Hepatocyte (in vitro differentiated cells): ENCODE measurements around the gene FYTTD1. TPM values are rescaled to one million over a fixed set of nuclear protein-coding genes. Genes with fewer than 3 reads are reported as not detected.

Experiments used
- DNase-seq: peaks from one replicate; pipeline ENCODE4 v3.0.0-alpha.2; 2016; ENCODE audit warnings: low spot score
- H2AFZ ChIP-seq: fragments of 200-600 bp; sonication (generic); 2 replicates; pipeline ENCODE4 v1.6.0; 2016; ENCODE audit warnings: antibody characterized with exemption, mild to moderate bottlenecking
- H3K27ac ChIP-seq: fragments of 200-600 bp; sonication (generic); 2 replicates; pipeline ENCODE4 v1.5.1; 2016; ENCODE audit warnings: mild to moderate bottlenecking
- H3K27me3 ChIP-seq: fragments of 200-600 bp; sonication (generic); 2 replicates; pipeline ENCODE4 v1.6.1; 2016
- H3K36me3 ChIP-seq: fragments of 200-600 bp; sonication (generic); replicated peaks from 2 replicates; pipeline ENCODE4 v1.5.1; 2016; ENCODE audit warnings: low read depth; ENCODE audit not compliant: insufficient read depth
- H3K4me1 ChIP-seq: fragments of 200-600 bp; sonication (generic); 2 replicates; pipeline ENCODE4 v1.5.1; 2016; ENCODE audit warnings: mild to moderate bottlenecking, moderate library complexity; ENCODE audit not compliant: insufficient read depth
- H3K4me2 ChIP-seq: fragments of 200-600 bp; sonication (generic); 2 replicates; pipeline ENCODE4 v1.6.0; 2016
- H3K4me3 ChIP-seq: fragments of 200-600 bp; sonication (generic); 2 replicates; pipeline ENCODE4 v1.5.1; 2016; ENCODE audit warnings: mild to moderate bottlenecking
- H3K79me2 ChIP-seq: fragments of 200-600 bp; sonication (generic); 2 replicates; pipeline ENCODE4 v1.6.0; 2017; ENCODE audit warnings: mild to moderate bottlenecking
- H3K9me2 ChIP-seq: fragments of 200-600 bp; sonication (generic); replicated peaks from 2 replicates; pipeline ENCODE4 v1.6.0; 2017; ENCODE audit warnings: mild to moderate bottlenecking; ENCODE audit not compliant: insufficient read depth
- H3K9me3 ChIP-seq: fragments of 200-600 bp; sonication (generic); 2 replicates; pipeline ENCODE4 v1.5.1; 2016; ENCODE audit warnings: low read depth, mild to moderate bottlenecking
- H4K20me1 ChIP-seq: fragments of 200-600 bp; sonication (generic); 2 replicates; pipeline ENCODE4 v1.6.0; 2016; ENCODE audit warnings: mild to moderate bottlenecking; ENCODE audit not compliant: insufficient read depth, poor library complexity, severe bottlenecking
- EZH2 ChIP-seq: fragments of 200-600 bp; sonication (generic); IDR thresholded peaks from 2 replicates; pipeline ENCODE4 v1.6.1; 2016; ENCODE audit warnings: antibody characterized with exemption, mild to moderate bottlenecking, borderline replicate concordance
- EZH2phosphoT487 ChIP-seq: fragments of 200-600 bp; sonication (generic); IDR thresholded peaks from one replicate; pipeline ENCODE4 v1.6.1; 2018; ENCODE audit warnings: antibody characterized with exemption, mild to moderate bottlenecking, low read depth, moderate library complexity; ENCODE audit not compliant: unreplicated experiment, severe bottlenecking
- polyA plus RNA-seq: library from polyadenylated mRNA; unstranded; fragments of >200 nt; fragmentation: Nextera tagmentation; extraction: Ambion mirVana; gene quantifications from 2 replicates; pipeline ENCODE4 v1.2.1, GENCODE V29; 2016
- total RNA-seq: library from RNA; depleted of rRNA; stranded (reverse); fragments of >200 nt; gene quantifications from 2 replicates; pipeline ENCODE4 v1.2.3, GENCODE V29; 2014
- TF ChIP-seq, protein P1 (sequence below): fragments of 200-600 bp; sonication (generic); IDR thresholded peaks from 2 replicates; pipeline ENCODE4 v1.5.1; 2016; ENCODE audit warnings: antibody characterized with exemption, mild to moderate bottlenecking; ENCODE audit not compliant: poor library complexity

Gene FYTTD1
- total and polyA plus RNA-seq, 2 experiments from 2014 or later = 32.1 to 51.0 TPM

DNA sequence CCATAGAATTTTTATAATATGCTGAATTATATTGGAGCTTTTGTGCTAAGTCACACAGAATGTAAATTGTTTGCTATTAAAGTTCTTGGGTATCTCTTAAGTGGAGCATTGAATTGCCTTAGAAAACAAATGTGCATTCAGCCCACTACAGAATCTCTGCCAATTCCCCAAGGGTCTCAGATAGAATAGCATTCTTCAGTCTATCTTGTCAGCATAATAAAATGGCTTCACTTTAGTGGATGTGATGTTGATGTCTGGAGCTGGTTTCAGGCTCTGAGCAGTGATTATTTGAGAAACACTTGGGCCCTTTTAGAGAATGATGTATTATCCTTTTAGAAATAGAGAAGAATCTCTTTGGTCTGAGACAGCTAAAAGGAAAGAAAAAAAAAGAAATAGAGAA, 86.6 kb downstream of the FYTTD1 start:
- Histone ChIP-seq H3K27me3 (no peaks in the 10 kb centered on the region), H3K4me1 (no peaks in the 10 kb centered on the region), H3K4me2 (no peak overlapping the region), H3K36me3 (no peaks in the 10 kb centered on the region), H3K79me2 (no peaks in the 10 kb centered on the region), H3K4me3 (no peak overlapping the region), H3K27ac (peak overlapping the region; percentile 19), H4K20me1 (no peaks in the 10 kb centered on the region), H3K9me3 (no peaks in the 10 kb centered on the region), H2AFZ (no peak overlapping the region), H3K9me2 (no peaks in the 10 kb centered on the region)
- TF ChIP-seq, protein P1, sequence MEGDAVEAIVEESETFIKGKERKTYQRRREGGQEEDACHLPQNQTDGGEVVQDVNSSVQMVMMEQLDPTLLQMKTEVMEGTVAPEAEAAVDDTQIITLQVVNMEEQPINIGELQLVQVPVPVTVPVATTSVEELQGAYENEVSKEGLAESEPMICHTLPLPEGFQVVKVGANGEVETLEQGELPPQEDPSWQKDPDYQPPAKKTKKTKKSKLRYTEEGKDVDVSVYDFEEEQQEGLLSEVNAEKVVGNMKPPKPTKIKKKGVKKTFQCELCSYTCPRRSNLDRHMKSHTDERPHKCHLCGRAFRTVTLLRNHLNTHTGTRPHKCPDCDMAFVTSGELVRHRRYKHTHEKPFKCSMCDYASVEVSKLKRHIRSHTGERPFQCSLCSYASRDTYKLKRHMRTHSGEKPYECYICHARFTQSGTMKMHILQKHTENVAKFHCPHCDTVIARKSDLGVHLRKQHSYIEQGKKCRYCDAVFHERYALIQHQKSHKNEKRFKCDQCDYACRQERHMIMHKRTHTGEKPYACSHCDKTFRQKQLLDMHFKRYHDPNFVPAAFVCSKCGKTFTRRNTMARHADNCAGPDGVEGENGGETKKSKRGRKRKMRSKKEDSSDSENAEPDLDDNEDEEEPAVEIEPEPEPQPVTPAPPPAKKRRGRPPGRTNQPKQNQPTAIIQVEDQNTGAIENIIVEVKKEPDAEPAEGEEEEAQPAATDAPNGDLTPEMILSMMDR = no peak
- no peak for TF ChIP-seq EZH2
- TF ChIP-seq EZH2phosphoT487 = no peak
- no peak for DNase-seq

Other genes starting within 250 kb of the FYTTD1 start
- 62.9 and 64.2 TPM in 2 replicates for gene BDH1, start 193.9 kb upstream of the FYTTD1 start, total RNA-seq
- gene BDH1, start 193.9 kb upstream of the FYTTD1 start, polyA plus RNA-seq = 40.3 and 61.8 TPM in 2 replicates
- 7.2 and 8.5 TPM in 2 replicates for gene RUBCN, start 13.0 kb upstream of the FYTTD1 start, total RNA-seq
- 11.0 and 12.8 TPM in 2 replicates for gene RUBCN, start 13.0 kb upstream of the FYTTD1 start, polyA plus RNA-seq
- 38.5 and 43.9 TPM in 2 replicates for gene LRCH3, start 41.4 kb downstream of the FYTTD1 start, total RNA-seq
- 18.0 and 22.5 TPM in 2 replicates for gene LRCH3, start 41.4 kb downstream of the FYTTD1 start, polyA plus RNA-seq
- 743 and 1,122 TPM in 2 replicates for gene RPL35A, start 200.3 kb downstream of the FYTTD1 start, total RNA-seq
- 693 and 715 TPM in 2 replicates for gene RPL35A, start 200.3 kb downstream of the FYTTD1 start, polyA plus RNA-seq
- gene LMLN, start 210.3 kb downstream of the FYTTD1 start, total RNA-seq = 2.6 and 4.5 TPM in 2 replicates
- gene LMLN, start 210.3 kb downstream of the FYTTD1 start, polyA plus RNA-seq = 1.4 and 4.3 TPM in 2 replicates